Measurements from ENCODE around the gene OLFML3. TPM values are rescaled to one million over a fixed set of nuclear protein-coding genes. Genes with fewer than 3 reads are reported as not detected.
A peak's percentile ranks its signal among the peaks of the same experiment; 100 is the strongest.

The OLFML3 gene
- total and polyA plus RNA-seq, 2 of the 8 experiments (the other 6 are each of a cell fraction or from before 2014, with no cell fraction given), result 56.0 to 72.3 TPM

DNA sequence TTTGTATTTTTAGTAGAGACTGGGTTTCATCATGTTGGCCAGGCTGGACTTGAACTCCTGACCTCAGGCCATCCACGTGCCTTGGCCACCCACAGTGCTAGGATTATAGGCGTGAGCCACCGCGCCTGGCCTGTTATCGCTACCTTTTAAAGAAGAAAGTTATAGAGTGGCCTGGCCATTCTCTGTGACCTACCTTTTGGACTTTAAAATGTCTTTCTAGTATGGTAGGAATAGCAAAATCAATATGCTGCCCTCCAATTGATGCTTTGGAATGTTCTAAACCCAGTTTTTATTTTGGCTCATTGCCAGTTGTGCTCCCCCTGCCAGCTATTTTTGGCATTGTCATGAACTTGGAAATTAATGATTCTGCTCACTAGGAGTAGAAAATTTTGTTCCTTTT is 30.3 kb upstream of the OLFML3 start:
- no peak overlapping the region for H2AK5ac ChIP-seq (ENCODE audit: low read depth, low read length)
- H2BK5ac ChIP-seq (ENCODE audit: low read depth, low read length), result no peak overlapping the region
- no peaks in the 10 kb centered on the region for H3K4me1 ChIP-seq (replicated peaks in 1 of 4; ENCODE audit: control insufficient read depth in 3 of 4, insufficient read depth in 4 of 4, low read length in 3 of 4)
- no peak for FAIRE-seq
- H3K36me3 ChIP-seq (ENCODE audit: control insufficient read depth in 2 of 4, insufficient read depth in 4 of 4, low read length in 3 of 4), result no peaks in the 10 kb centered on the region
- no peak overlapping the region for H3K4me3 ChIP-seq (ENCODE audit: extremely low read depth in 1 of 4, insufficient read depth in 2 of 4, low read depth in 3 of 4, low read length in 4 of 4)
- H3K27ac ChIP-seq (ENCODE audit: low read depth, low read length), result no peak overlapping the region
- no peak overlapping the region for H3K4me2 ChIP-seq (ENCODE audit: insufficient read depth in 1 of 2, low read depth in 2 of 2, low read length in 2 of 2)
- DNase-seq (ENCODE audit: low read depth in 1 of 2, low spot score in 2 of 2), result no peak
- no peak overlapping the region for H2BK15ac ChIP-seq (ENCODE audit: low read length)
- no peaks in the 10 kb centered on the region for H3K27me3 ChIP-seq (replicated peaks in 1 of 4; ENCODE audit: control insufficient read depth in 3 of 4, extremely low read depth in 1 of 4, insufficient read depth in 3 of 4, low read length in 3 of 4)
- peak in 1 of 3 experiments; percentile 21; a peak in 1 of 4 replicates for TF ChIP-seq CTCF (IDR thresholded peaks at IDR 0.05; ENCODE audit: control extremely low read depth in 1 of 3, insufficient read depth in 1 of 3, low read depth in 1 of 3, low read length in 3 of 3)
- TF ChIP-seq RBBP5 (IDR thresholded peaks at IDR 0.05; ENCODE audit: borderline replicate concordance, low read depth, low read length), result no peak
- TF ChIP-seq BACH1 (IDR thresholded peaks at IDR 0.05; ENCODE audit: low read length), result no peak
- TF ChIP-seq CBX8 (IDR thresholded peaks at IDR 0.05; ENCODE audit: borderline replicate concordance, low read depth, low read length), result no peak
- no peak for TF ChIP-seq TEAD4 (IDR thresholded peaks at IDR 0.05; ENCODE audit: low read depth, low read length)
- no peak for TF ChIP-seq CTBP2 (IDR thresholded peaks at IDR 0.05; ENCODE audit: borderline replicate concordance, insufficient read depth, insufficient read length, low read length)
- no peak for TF ChIP-seq PHF8 (conservative IDR thresholded peaks at IDR 0.05; ENCODE audit: low read depth, low read length)
- no peak overlapping the region for H4K5ac ChIP-seq (ENCODE audit: insufficient read length, low read depth, low read length)
- ChIA-PET POLR2A (ENCODE audit: partially characterized antibody) (interaction anchor here (1.3 kb wide), 1 partner anchor 19 kb away, joined by 3 read pairs; no protein-coding TSS in a partner anchor), CTCF (ENCODE audit: partially characterized antibody) (interaction anchor here (0.7 to 9.3 kb wide), 8 partner anchors 8 to 920 kb away, joined by 3 to 31 read pairs (median 4); no protein-coding TSS in a partner anchor)
- no peak overlapping the region for H2BK12ac ChIP-seq (ENCODE audit: low read depth, low read length)
- no peaks in the 10 kb centered on the region for H3K23me2 ChIP-seq (ENCODE audit: low read depth, low read length)
- H3K23ac ChIP-seq (ENCODE audit: insufficient read length), result no peak overlapping the region
- H4K8ac ChIP-seq (ENCODE audit: extremely low read depth, insufficient read depth, low read length), result no peak overlapping the region
- WGBS, 2 experiments (ENCODE audit: extremely low coverage in 1 of 2, insufficient coverage in 1 of 2, insufficient read length in 1 of 2, insufficient replicate concordance in 2 of 2, low coverage in 1 of 2, low lambda C conversion rate in 2 of 2, missing lambda C conversion rate in 1 of 2), result 95% methylated on average over 5 of the region's 5 CpGs; no CpG with 5 or more reads in 1 of the 2 experiments
- H4K20me1 ChIP-seq (replicated peaks in 1 of 2; ENCODE audit: control insufficient read depth in 1 of 2, insufficient read depth in 2 of 2, low read length in 2 of 2), result no peaks in the 10 kb centered on the region
- no peak overlapping the region for H3K18ac ChIP-seq (ENCODE audit: extremely low read depth, low read length)
- H3K9me3 ChIP-seq (ENCODE audit: insufficient read depth in 2 of 2, low read depth in 1 of 2, low read length in 1 of 2), result no peaks in the 10 kb centered on the region
- H3K4ac ChIP-seq (replicated peaks; ENCODE audit: insufficient read length, low read depth, low read length), result no peak overlapping the region
- no peak overlapping the region for H3K14ac ChIP-seq (ENCODE audit: insufficient read length)
- no peak overlapping the region for H3K9ac ChIP-seq (replicated peaks in 1 of 4; ENCODE audit: extremely low read depth in 1 of 4, low read depth in 3 of 4, low read length in 3 of 4)
- peaks cover 0 to 23% of the 10 kb centered on the region in 2 experiments; a peak in 2 of 4 replicates for H3K79me2 ChIP-seq (ENCODE audit: control insufficient read depth in 1 of 2, insufficient read depth in 2 of 2, low read length in 2 of 2)
- H2AFZ ChIP-seq (ENCODE audit: low read length), result no peak overlapping the region
- H3K56ac ChIP-seq (replicated peaks; ENCODE audit: insufficient read length, low read depth, low read length), result no peak overlapping the region
- no peak overlapping the region for H4K91ac ChIP-seq (replicated peaks; ENCODE audit: insufficient read length, low read length)
- H3K79me1 ChIP-seq (ENCODE audit: low read depth, low read length), result no peaks in the 10 kb centered on the region
- no peak overlapping the region for H2BK20ac ChIP-seq (ENCODE audit: low read length)
- H2BK120ac ChIP-seq (replicated peaks; ENCODE audit: low read depth, low read length), result no peak overlapping the region

Measured in H1 (cell line).